GM04504 (cell line): ENCODE results near the gene ZBED1.
"Not testable (repeated sequence)": the region's sequence is repeated elsewhere in the genome, so short reads cannot be mapped to it uniquely, and the experiment has no call there.

ENCODE experiments used
- DNase-seq: peaks from one replicate; pipeline ENCODE4 v3.0.0-alpha.2; 2012; ENCODE audit warnings: low read depth

The ZBED1 gene

DNA sequence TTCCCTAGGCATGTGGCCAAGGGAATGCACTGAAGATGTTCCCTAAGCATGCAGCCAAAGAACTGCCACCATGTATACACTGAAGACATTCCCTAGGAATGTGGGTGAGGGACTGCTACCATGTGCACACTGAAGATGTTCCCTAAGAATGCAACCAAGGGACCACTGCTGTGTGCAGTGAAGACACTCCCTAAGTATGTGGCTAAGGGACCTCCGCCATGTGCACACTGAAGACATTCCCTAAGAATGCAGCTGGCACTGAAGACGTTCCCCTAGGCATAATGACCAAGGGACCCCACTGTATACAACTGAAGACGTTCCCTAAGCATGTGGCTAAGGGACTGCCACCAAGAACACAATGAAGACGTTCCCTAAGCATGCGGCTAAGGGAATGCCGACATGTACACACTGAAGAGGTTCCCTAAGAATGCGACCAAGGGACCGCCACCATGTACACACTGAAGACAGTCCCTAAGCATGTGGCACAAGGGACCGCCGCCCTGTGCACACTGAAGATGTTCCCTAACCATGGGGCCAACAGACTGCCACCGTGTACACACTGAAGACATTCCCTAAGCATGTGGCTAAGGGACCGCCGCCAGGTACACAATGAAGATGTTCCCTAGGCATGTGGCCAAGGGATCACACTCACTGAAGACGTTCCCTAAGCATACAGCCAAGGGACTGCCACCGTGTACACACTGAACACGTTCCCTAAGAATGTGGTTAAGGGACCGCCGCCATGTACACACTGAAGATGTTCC, 25.6 kb downstream of the ZBED1 start:
- no peak for DNase-seq

DNA sequence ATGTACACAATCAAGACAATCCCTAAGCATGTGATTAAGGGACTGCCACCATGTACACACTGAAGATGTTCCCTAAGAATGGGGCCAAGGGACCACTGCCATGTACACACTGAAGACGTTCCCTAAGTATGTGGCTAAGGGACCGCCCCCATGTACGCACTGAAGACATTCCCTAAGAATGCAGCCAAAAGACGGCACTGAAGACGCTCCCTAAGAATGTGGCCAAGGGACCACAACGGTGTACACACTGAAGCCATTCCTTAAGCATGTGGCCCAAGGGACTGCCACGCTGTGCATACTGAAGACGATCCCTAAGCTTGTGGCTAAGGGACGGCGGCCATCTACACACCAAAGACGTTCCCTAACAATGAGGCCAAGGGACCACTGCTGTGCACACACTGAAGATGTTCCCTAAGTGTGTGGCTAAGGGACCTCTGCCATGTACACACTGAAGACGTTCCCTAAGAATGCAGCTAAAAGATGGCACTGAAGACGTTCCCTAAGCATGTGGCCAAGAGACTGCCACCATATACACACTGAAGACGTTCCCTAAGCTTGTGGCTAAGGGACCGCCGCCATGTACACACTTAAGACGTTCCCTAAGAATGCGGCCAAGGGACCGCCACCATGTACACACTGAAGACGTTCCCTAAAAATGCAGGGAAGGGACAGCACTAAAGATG, 26.4 kb downstream of the ZBED1 start:
- no peak for DNase-seq

DNA sequence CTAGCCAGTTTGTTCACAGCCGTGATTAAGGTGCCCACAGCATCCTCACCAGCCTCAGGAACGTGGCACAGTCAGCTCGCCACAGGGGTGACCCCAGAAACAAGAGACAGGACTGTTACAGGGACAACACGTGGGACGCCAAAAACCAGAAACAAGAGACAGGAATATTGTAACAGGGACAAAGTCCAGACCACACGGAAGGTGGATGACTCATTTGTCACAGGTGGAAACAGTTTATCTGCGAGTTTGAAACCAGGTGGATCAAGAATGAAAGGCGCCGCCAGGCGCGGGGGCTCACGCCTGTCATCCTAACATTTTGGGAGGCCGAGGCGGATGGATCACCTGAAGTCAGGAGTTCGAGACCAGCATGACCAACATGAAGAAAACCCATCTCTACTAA, 27.7 kb downstream of the ZBED1 start:
- DNase-seq = not testable (repeated sequence)

DNA sequence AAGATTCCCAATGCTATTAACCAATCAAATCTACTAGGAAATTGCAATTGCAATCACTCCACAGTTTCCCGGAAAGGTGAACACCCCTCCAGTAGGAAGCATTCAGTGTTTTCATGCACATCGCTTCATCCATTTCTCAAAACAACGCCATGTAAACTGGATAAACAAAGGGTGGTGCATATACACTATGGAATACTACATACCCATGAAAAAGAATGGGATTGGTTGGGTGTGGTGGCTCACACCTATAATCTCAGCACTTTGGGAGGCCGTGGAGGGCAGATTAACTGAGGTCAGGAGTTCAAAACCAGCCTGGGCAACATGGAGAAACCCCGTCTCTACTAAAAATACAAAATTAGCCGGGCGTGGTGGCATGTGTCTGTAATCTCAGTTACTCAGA, 29.1 kb downstream of the ZBED1 start:
- no peak for DNase-seq

DNA sequence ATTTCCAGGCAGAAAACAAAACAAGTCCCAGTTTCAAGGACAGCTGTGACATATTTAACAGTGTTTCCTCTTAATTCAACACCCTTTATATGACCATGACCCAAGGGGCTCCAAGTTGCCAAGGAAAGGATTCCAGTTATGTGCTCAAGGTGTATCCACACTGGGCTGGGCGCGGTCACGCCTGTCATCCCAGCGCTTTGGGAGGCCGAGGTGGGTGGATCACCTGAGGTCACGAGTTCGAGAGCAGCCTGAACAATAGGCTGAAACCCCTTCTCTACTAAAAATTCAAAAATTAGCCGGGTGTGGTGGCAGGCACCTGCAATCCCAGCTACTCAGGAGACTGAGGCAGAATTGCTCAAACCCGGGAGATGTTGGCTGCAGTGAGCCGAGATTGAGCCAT, 29.6 kb downstream of the ZBED1 start:
- not testable (repeated sequence) for DNase-seq

DNA sequence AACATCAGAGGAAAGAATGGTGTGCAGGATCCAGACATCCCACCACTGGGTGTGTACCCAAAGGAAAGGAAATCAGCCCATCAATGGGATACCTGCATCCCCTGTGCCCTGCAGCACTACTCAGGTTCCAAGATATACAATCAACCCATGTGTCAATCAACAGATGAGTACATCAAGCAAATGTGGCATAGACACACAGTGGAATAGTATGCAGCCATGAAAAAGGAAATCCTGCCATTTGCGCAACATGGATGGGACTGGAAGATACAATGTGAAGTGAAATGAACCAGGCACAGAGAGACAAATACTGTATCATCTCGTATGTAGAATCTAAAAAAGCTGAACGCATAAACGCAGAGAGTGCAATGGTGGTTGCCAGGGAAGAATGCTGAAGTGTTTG, 30.9 kb downstream of the ZBED1 start:
- not testable (repeated sequence) for DNase-seq

DNA sequence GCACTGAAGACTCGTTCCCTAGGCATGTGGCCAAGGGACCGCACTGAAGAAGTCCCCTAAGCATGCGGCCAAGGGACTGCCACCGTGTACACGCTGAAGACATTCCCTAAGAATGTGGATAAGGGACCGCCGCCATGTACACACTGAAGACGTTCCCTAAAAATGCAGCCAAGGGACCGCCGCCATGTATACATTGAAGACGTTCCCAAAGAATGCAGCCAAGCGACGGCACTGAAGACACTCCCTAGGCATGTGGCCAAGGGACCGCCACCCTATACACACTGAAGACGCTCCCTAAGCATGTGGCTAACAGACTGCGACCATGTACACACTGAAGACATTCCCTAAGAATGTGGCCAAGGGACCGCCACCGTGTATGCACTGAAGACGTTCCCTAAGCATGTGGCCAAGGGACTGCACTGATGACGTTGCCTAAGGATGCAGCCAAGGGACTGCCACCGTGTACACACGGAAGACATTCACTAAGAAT, 31.5 kb downstream of the ZBED1 start:
- no peak for DNase-seq

DNA sequence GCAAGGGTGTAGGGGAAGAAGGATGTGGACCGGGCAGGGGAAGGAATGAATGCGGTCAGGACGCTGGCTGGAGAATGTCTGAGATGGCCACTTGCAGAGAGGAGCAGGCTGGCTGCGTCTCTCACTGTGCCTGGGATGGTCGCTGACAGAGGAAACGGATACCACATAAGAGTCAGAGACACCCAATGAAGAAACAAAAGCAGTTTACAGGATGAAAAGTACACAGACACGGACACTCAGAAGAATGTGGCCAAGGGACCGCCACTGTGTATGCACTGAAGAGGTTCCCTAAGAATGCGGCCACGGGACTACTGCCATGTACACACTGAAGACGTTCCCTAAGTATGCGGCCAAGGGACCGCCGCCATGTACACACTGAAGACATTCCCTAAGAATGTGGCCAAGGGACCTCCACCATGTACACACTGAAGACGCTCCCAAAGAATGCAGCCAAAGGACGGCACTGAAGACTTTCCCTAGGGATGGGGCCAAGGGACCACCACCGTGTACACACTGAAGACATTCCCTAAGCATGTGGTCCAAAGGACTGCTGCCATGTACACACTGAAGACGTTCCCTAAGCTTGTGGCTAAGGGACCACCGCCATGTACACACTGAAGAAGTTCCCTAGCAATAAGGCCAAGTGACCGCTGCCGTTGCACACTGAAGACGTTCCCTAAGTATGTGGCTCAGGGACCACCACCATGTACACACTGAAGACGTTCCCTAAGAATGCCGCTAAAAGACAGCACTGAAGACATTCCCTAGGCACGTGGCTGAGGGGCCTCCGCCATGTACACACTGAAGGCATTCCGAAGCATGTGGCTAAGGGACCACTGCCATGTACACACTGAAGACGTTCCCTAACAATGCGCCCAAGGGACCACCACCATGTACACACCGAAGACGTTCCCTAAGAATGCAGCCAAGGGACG, 32.2 kb downstream of the ZBED1 start:
- DNase-seq = no peak

DNA sequence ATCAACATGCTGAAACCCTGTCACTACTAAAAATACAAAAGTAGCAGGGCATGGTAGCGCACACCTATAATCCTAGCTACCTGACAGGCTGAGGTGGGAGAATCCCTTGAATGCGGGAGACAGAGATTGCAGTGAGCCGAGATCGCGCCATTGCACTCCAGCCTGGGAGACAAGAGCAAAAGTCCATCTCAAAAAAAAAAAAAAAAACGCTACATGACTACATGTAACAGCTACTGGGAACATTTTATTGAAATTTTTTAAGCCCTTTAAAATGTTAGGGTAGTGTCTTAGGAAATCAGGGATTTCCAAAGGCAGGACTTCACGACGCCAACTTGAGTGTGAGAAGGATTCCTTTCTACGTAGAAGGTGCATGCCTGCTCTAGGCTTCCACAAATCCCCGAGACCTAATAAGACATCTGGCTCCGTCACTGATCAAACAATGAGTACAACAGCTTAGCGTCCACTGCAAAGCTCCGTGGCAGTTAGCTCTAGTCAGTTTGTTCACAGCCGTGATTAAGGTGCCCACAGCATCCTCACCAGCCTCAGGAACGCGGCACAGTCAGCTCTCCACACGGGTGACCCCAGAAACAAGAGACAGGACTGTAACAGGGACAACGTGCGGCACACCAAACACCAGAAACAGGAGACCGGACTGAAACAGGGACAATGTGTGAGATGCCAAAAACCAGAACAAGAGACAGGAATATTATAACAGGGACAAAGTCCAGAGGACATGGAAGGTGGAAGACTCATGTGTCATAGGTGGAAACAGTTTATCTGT, 33.7 kb downstream of the ZBED1 start:
- DNase-seq = no peak

DNA sequence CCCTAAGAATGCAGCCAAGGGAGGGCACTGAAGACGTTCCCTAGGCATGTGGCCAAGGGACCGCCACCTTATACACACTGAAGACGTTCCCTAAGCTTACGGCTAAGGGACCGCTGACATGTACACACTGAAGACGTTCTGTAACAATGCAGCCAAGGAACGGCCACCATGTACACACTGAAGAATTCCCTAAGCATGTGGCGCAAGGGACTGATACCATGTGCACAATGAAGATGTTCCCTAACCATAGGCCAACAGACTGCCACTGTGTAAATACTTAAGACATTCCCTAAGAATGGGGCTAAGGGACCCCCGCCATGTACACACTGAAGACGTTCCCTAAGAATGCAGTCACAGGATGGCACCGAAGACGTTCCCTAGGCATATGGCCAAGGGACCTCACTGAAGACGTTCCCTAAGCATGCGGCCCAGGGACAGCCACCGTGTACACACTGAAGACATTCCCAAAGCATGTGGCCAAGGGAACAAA, 36.1 kb downstream of the ZBED1 start:
- DNase-seq = no peak

DNA sequence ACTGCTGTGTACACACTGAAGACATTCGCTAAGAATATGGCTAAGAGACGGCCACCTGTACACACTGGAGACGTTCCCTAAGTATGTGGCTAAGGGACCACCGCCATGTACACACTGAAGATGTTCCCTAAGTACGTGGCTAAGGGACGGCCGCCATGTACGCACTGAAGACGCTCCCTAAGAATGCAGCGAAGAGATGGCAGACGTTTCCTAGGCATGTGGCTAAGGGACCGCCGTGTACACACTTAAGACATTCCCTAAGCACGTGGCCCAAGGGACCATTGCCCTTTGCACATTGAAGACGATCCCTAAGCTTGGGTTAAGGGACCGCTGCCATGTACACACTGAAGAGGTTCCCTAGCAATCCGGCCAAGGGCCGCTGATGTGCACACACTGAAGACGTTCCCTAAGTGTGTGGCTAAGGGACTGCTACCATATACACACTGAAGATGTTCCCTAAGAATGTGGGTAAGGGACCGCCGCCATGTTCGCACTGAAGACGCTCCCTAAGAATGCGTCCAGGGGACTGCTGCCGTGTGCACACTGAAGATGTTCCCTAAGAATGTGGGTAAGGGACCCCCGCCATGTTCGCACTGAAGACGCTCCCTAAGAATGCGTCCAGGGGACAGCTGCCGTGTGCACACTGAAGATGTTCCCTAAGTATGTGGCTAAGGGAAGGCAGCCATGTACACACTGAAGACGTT, 36.7 kb downstream of the ZBED1 start:
- DNase-seq = no peak

DNA sequence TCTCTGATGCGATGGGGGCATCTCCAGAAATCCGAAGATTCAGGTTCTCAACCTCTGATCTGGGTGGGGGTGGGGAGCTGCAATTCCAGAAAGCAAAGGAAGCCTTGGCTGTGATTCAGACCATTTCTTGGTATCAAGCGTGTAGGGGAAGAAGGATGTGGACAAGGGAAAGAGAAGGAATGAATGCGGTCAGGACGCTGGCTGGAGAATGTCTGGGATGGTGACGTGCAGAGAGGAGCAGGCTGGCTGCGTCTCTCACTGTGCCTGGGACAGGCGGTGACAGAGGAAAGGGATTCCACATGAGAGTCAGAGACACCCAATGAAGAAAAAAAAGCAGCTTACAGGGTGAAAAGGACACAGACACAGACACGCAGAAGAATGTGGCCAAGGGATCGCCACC, 37.3 kb downstream of the ZBED1 start:
- not testable (repeated sequence) for DNase-seq

DNA sequence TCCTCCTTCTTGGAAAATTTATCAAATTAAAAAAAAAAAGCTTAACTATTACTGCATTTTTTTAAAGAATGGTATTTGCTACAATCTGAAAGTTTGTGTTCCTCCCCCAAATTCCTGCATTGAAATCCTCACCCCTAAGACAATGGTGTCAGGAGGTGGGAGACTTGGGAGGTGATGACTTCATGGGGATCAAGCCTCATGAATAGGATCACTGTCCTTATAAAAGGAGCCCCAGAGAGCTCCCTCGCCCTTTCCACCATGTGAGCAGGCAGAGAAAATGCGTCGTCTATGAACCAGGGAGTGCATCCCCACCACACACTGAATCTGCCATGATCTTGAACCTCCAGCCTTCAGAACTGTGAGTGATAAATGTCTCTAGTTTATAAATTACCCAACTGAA, 38.0 kb downstream of the ZBED1 start:
- DNase-seq = no peak

DNA sequence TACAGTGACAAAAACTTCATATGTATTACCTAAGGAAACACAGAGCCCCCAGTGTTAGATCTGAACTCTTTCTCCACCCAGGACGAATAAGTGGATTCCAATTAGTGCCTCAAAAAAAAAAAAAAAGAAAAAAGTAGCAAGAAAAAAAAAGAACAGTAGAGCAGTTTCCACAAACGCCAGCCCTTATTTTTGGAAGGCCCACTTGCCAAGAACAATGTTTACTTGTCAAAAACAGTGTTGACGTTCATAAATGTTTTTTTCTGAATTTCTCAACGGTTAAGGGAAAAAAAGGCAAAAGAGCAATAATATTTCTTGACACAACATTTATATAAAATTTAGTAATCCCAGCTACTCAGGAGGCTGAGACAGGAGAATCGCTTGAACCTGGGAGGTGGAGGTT, 38.7 kb downstream of the ZBED1 start:
- DNase-seq = no peak

DNA sequence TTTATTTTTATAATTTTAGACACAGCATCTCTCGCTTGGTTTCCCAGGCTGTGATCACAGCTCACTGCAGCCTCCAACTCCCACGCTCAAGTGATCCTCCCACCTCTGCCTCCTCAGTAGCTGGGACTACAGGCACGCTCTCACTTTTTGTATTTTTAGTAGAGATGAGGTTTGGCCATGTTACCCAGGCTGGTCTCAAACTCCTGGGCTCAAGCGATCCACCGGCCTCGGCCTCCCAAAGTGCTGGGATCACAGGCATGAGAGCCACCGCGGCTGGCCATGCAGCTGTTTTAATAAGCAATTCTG, 39.1 kb downstream of the ZBED1 start:
- DNase-seq = no peak

DNA sequence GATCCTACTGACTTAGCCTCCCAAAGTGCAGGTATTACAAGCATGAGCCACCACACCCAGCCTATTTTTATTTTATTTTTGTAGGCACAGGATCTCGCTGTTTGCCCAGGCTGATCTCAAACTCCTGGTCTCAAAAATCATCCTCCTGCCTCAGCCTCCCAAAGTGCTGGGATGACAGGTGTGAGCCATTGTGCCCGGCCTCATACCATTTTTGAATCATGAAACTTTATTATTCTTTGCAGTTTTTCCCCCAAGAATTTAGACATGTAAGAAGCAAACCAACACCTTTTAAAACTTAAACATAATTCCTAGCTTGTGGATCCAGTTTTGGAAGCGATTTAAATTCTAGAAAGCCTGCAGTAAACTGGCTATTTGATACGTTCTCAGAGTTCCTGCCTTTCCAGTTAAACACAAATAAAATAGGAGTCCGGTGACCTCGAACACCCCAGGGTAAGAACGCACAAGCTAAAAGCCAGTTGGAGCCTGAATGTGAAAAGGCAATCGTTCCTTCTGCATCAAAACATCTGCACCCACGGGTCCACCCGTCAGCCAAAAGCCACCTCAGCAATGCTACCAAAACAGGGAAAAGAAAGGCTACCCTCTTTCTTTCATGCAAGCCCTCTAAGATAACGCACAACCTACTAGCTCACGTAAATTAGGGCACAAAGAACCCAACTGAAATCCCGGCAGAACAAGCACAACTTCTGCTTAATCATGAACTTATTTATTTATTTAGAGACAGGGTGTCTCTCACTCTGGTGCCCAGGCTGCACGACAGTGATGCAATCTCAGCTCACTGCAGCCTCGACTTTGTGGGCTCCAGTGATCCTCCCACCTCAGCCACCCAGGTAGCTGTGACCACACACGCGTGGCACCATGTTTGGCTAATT, 39.7 kb downstream of the ZBED1 start:
- DNase-seq = not testable (repeated sequence)

DNA sequence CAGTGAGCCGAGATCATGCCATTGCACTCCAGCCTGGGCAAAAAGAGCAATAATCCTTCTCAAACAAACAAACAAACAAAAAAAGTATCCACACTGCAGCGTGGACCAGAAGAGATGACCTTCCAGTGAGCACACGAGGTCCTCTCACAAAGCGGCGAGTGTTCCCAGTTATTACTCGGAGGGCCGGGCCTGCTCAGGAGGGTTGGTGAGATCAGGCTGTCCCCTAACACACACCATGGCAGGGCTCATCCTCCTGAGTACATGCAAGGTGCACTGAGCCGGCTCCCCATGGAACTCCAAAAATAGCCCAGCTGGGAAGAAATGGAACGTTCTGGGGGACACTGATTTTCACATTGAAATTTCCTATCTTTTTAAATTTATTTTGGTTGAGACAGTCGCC, 40.7 kb downstream of the ZBED1 start:
- DNase-seq = not testable (repeated sequence)

DNA sequence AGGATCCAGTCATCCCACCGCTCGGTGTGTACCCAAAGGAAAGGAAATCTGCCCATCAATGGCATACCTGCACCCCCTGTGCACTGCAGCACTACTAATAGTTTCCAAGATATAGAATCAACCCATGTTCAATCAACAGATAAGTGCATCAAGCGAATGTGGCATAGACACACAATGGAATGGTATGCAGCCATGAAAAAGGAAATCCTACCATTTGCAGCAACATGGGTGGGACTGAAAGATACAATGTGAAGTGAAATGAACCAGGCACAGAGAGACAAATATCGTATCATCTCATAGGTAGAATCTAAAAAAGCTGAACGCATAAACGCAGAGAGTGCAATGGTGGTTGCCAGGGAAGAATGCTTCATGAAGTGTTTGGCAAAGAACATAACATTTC, 42.5 kb downstream of the ZBED1 start:
- no peak for DNase-seq

DNA sequence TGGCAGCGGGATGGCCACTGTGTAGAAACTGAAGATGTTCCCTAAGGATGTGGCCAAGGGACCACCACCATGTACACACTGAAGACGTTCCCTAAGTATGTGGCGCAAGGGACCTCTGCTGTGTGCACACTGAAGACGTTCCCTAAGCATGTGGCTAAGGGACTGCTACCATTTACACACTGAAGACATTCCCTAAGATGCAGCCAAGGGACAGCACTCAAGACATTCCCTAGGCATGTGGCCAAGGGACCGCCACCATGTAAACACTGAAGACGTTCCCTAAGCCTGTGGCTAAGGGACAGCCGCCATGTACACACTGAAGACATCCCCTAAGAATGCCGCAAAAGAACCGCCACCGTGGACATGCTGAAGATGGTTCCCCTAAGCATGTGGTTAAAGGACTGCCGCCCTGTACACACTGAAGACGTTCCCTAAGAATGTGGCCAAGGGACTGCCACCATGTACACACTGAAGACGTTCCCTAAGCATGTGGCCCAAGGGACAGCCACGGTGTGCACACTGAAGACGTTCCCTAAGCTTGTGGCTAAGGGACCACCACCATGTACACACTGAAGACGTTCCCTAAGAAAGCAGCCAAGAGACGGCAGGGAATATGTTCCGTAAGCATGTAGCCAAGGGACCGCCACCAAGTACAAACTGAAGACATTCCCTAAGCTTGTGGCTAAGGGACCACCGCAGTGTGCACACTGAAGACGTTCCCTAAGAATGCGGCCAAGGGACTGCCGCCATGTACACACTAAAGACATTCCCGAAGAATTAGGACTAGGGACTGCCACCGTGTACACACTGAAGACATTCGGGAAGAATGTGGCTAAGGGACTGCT, 43.3 kb downstream of the ZBED1 start:
- no peak for DNase-seq
